HG03460 (cell line): ENCODE data around the gene RPP21.
"Not testable (repeated sequence)": the region's sequence is repeated elsewhere in the genome, so short reads cannot be mapped to it uniquely, and the experiment has no call there.

Experiments used
- ATAC-seq: cut with Tn5 transposase; IDR thresholded peaks from one replicate; pipeline ENCODE4 v1.9.1; 2021; ENCODE audit not compliant: unreplicated experiment

Gene RPP21

DNA sequence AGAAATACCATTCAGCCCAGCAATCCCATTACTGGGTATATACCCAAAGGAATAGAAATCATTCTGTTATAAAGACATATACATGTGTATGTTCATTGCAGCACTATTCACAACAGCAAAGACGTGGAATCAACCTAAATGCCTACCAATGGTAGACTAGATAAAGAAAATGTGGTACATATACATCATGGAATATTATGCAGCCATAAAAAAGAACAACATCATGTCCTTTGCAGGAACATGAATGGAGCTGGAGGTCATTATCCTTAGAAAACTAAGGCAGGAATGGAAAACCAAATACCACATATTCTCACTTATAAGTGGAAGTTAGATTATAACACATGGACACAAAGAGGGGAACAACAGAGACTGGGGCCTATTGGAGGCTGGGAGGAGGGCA, 24.3 kb downstream of the RPP21 start:
- ATAC-seq, result not testable (repeated sequence)

GRCh38 chr6:30378290-30378937, 33.5 kb downstream of the RPP21 start:
- no peak for ATAC-seq

DNA sequence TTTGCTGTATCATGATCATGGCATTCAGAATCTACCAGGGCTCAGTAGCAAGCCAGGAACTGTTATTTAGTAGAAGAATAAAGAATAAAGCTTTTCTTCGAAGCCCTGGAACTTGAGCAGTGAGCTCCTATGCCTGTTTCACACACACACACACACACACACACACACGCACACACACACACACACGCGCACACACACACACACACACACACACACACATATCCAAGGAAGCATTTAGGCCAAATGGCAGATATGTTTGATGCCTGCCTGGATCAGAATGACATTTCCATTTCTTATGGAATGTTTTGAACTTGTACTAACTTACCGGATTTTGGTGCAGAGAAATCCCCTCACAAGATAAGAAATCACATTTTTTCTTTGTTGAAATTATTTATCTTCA, 35.5 kb downstream of the RPP21 start:
- ATAC-seq, result no peak

- ATAC-seq, result no peak
These were observed 41.2 kb downstream of the RPP21 start for GRCh38 chr6:30386166-30386565.

- no peak for ATAC-seq
These were observed 46.3 kb downstream of the RPP21 start for GRCh38 chr6:30391240-30391639.

- no peak for ATAC-seq
These were observed 49.2 kb downstream of the RPP21 start for GRCh38 chr6:30394139-30394538.
